ENCODE measurements around the gene STIP1. TPM values are rescaled to one million over a fixed set of nuclear protein-coding genes. Genes with fewer than 3 reads are reported as not detected.

The STIP1 gene
- total and polyA plus RNA-seq, 10 donors: 30.1 to 111 (median 68.7) TPM

DNA sequence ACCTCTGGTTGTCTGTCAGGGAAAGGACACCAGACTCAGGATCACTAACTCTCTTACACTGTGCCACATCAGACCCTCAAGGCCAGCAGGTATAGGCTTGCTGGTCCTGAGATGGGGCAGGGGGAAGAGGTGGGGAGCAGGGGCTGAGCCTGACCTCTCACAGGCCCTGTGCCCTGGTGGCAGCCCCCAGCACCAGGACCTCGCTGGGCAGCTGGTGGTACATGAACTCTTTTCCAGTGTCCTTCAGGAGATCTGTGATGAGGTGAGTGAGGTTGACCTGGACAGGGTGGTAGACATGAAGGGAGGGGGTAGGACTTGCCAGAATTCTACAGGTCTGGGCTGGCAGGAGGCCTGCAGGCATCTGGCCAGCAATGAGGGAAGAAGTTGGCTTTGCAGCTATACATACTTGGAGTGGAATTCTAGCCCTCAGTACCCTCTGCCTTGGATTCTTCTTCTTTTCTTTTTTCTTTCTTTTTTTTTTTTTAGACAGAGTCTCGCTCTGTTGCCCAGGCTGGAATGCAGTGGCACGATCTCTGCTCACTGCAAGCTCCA, 41.5 kb downstream of the STIP1 start:
- Histone ChIP-seq H3K27me3 (replicated peaks in 1 of 7) (no peaks in the 10 kb centered on the region), H3K4me1 (peaks cover 46 to 97% (median 81%) of the 10 kb centered on the region in 6 donors), H3K9me3 (no peaks in the 10 kb centered on the region), H3K36me3 (peaks cover 0 to 29% (median 14%) of the 10 kb centered on the region in 6 donors), H3K27ac (peak overlapping the region; percentile 89 to 98 (median 94)), H3K4me3 (peak overlapping the region in 6 of 8 donors; percentile 72 to 97 (median 77))
- intact Hi-C loops (cut with DNase I; ENCODE audit: low total_unique reads): no loop called here
- 84 to 94% (median 87%) methylated on average over 3 of the region's 3 CpGs for WGBS, 5 donors
- TF ChIP-seq POLR2AphosphoS5 (IDR thresholded peaks at IDR 0.05) (no peak), POLR2A (IDR thresholded peaks at IDR 0.05) (no peak)
- TF ChIP-seq, protein P1, sequence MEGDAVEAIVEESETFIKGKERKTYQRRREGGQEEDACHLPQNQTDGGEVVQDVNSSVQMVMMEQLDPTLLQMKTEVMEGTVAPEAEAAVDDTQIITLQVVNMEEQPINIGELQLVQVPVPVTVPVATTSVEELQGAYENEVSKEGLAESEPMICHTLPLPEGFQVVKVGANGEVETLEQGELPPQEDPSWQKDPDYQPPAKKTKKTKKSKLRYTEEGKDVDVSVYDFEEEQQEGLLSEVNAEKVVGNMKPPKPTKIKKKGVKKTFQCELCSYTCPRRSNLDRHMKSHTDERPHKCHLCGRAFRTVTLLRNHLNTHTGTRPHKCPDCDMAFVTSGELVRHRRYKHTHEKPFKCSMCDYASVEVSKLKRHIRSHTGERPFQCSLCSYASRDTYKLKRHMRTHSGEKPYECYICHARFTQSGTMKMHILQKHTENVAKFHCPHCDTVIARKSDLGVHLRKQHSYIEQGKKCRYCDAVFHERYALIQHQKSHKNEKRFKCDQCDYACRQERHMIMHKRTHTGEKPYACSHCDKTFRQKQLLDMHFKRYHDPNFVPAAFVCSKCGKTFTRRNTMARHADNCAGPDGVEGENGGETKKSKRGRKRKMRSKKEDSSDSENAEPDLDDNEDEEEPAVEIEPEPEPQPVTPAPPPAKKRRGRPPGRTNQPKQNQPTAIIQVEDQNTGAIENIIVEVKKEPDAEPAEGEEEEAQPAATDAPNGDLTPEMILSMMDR (IDR thresholded peaks at IDR 0.05 in 8 of 11, conservative IDR thresholded peaks at IDR 0.05 in 3 of 11): no peak
- DNase-seq: peak; percentile 74

DNA sequence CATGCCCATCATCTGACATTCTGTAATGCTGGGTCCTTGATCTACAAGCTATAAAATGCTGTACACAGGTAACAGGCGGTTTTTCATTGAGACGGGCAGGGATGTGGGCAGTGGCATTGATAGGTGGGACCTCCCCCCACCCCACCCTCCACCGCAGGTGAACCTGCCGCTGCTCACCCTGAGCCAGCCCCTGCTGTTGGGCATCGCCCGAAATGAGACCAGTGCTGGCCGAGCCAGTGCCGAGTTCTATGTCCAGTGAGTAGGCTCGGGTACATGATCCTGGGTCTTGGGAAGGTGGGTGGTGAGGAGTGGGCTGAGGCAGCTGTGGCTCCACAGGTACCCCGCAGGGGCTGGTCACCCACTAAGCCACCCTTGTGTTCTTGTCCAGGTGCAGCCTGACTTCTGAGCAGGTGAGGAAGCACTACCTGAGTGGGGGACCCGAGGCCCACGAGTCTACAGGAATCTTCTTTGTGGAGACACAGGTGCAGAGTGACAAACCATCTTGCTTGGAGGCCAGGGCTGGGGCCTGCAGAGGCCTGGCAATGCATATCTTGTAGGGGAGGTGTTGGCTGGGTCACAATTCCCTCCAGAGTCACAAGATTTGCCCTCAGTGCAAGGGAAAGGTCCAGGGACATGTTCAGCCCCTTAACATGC, 43.2 kb downstream of the STIP1 start:
- intact Hi-C loops (cut with DNase I; ENCODE audit: low total_unique reads): no loop called here
- TF ChIP-seq POLR2A (IDR thresholded peaks at IDR 0.05) (no peak), POLR2AphosphoS5 (IDR thresholded peaks at IDR 0.05) (peak in 1 of 3 donors; percentile 27)
- TF ChIP-seq, protein P1 (IDR thresholded peaks at IDR 0.05 in 8 of 11, conservative IDR thresholded peaks at IDR 0.05 in 3 of 11): no peak
- 90 to 93% (median 92%) methylated on average over 12 of the region's 12 CpGs for WGBS, 5 donors

DNA sequence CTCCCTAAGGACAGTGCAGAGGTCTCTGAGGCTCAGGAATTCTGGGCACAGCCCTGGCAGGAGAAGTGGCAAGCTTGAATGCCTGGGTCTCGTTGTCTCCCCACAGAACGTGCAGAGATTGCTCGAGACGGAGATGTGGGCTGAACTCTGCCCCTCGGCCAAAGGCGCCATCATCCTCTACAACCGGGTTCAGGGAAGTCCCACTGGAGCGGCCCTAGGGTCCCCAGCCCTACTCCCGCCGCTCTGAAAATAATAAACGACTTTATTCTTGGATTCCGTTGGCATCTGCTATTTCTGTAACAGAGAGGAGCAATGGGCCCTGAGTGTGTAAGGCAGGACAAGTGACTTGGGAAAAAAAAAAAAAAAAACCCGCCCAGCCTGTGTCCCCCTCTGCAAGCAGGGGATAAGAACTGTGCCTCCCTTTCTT, 43.8 kb downstream of the STIP1 start:
- intact Hi-C loops (cut with DNase I; ENCODE audit: low total_unique reads): no loop called here
- Histone ChIP-seq H3K27ac (peak overlapping the region; percentile 78 to 98 (median 96)), H3K9me3 (no peaks in the 10 kb centered on the region), H3K4me3 (peak overlapping the region; percentile 45 to 87 (median 67)), H3K4me1 (peaks cover 54 to 93% (median 79%) of the 10 kb centered on the region in 6 donors), H3K27me3 (replicated peaks in 1 of 7) (no peaks in the 10 kb centered on the region), H3K36me3 (peaks cover 0 to 6% (median 0%) of the 10 kb centered on the region in 6 donors)
- 46 to 59% (median 52%) methylated on average over 11 to 13 of the region's 13 CpGs for WGBS, 5 donors
- TF ChIP-seq POLR2A (IDR thresholded peaks at IDR 0.05) (no peak), POLR2AphosphoS5 (IDR thresholded peaks at IDR 0.05) (no peak)
- TF ChIP-seq, protein P1 (IDR thresholded peaks at IDR 0.05 in 8 of 11, conservative IDR thresholded peaks at IDR 0.05 in 3 of 11): no peak
- DNase-seq: peak; percentile 83

More for the DNA sequence above, 43.2 kb downstream of the STIP1 start:
- peaks cover 0 to 12% (median under 1%) of the 10 kb centered on the region in 6 donors for H3K36me3 ChIP-seq
- peak overlapping the region in 4 of 8 donors; percentile 55 to 87 (median 67) for H3K4me3 ChIP-seq
- DNase-seq: peak; percentile 83
- H3K27ac ChIP-seq: peak overlapping the region; percentile 78 to 98 (median 96)
- peaks cover 54 to 97% (median 83%) of the 10 kb centered on the region in 6 donors for H3K4me1 ChIP-seq
- no peaks in the 10 kb centered on the region for H3K27me3 ChIP-seq (replicated peaks in 1 of 7)
- no peaks in the 10 kb centered on the region for H3K9me3 ChIP-seq
